HG03097 (cell line): ENCODE data around the gene KHSRP.

Source experiments
- ATAC-seq: cut with Tn5 transposase; IDR thresholded peaks from one replicate; pipeline ENCODE4 v1.9.1; 2021; ENCODE audit not compliant: unreplicated experiment, low FRiP score

Gene KHSRP, protein sequence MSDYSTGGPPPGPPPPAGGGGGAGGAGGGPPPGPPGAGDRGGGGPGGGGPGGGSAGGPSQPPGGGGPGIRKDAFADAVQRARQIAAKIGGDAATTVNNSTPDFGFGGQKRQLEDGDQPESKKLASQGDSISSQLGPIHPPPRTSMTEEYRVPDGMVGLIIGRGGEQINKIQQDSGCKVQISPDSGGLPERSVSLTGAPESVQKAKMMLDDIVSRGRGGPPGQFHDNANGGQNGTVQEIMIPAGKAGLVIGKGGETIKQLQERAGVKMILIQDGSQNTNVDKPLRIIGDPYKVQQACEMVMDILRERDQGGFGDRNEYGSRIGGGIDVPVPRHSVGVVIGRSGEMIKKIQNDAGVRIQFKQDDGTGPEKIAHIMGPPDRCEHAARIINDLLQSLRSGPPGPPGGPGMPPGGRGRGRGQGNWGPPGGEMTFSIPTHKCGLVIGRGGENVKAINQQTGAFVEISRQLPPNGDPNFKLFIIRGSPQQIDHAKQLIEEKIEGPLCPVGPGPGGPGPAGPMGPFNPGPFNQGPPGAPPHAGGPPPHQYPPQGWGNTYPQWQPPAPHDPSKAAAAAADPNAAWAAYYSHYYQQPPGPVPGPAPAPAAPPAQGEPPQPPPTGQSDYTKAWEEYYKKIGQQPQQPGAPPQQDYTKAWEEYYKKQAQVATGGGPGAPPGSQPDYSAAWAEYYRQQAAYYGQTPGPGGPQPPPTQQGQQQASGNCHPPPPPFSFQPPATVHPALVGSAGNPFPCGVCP

DNA sequence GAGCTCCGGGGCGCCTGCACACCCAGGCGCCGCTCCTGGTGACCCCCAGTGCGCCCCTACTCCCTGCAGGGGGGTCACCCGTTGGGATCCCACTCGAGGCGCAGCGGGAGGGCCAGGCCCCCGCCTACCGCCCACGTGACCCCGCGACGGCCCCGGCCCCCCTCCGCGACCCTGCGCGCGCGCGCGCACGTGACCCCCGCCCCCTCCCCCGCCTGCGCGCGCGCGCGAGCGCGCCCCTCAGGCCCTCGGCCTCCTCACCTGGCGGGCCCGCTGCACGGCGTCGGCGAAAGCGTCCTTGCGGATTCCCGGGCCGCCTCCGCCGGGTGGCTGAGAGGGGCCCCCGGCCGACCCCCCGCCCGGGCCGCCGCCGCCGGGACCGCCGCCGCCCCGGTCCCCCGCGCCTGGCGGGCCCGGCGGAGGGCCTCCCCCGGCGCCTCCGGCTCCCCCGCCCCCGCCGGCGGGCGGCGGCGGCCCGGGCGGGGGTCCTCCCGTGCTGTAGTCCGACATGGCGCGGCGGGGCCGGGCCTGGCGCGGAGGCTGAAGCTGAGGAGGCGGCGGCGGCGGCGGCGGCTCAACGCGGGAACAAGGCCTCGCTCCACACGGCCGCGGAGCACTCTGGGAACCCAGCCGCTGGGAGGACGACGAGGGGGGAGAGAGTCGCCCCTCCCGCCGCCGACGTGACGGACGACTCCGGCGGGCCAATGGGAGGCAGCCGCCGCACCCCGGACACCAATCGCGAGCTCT, at the start of gene KHSRP:
Gene KHSRP, minus strand, starts transcription at position 617 of the 744 bp plus-strand sequence. Its CDS starts 110 bp downstream, at position 507.
- ATAC-seq, result no peak

DNA sequence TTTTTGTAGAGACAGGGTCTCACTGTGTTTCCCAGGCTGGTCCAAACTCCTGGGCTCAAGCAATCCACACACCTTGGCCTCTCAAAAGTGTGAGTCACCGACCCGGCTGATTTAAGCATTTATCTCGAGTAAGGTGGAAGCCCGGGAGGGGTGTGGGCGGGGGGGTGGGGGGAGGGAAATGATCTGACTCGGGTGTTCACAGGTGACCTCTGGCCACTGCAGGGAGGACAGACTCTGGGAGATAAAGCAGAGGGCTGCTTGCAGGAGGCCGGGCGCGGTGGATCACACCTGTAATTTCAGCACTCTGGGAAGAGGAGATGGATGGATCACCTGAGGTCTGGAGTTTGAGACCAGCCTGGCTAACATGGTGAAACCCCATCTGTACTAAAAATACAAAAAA, 49.0 kb upstream of the KHSRP start:
- ATAC-seq, result no peak

- no peak for ATAC-seq
Observed at GRCh38 chr19:6472713-6473112, 48.1 kb upstream of the KHSRP start.

- ATAC-seq, result no peak
Observed at GRCh38 chr19:6471076-6471475, 46.5 kb upstream of the KHSRP start.

DNA sequence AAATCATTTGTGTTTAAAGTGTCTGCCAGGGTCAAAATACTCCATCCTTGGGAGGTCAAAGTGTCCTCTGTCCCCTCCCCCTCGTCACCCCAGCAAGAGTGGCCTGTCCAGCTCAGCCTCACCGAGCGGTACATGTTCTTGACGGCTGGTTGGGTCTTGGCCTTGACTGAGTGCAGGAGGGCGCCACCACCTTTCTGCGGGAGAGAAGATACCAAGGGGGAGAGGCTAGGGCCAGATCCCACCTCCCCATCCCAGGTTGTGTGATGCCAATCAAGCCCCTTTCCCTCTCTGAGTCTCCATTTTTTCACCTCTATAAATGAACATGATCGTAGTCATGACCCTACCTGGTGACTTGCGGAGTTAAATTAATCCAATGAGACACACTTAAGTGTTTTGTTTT, 45.6 kb upstream of the KHSRP start:
- ATAC-seq, result no peak

DNA sequence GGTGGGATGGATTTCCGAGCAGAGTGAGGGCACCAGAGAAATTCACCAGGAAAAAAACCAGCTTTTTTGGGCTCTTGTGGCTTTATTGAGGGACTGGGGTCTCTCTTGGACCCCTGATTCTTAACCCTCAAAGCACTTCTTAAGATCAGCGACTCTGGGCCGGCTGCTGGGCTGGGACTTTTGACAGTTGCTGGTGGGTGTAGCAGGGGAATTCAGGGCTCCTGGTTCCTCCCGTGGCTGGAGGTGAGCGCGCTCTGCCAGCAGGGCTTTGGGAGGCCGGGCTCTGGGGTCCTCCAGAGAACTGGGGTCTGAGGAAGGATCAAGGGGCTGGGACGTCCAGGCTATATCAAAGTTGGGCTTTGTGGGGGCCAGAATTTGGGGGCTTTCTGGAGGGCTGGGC, 42.8 kb upstream of the KHSRP start:
- no peak for ATAC-seq

GRCh38 chr19:6466526-6467248, 42.1 kb upstream of the KHSRP start:
- ATAC-seq, result no peak

- no peak for ATAC-seq
Observed at GRCh38 chr19:6465663-6466062, 41.1 kb upstream of the KHSRP start.

DNA sequence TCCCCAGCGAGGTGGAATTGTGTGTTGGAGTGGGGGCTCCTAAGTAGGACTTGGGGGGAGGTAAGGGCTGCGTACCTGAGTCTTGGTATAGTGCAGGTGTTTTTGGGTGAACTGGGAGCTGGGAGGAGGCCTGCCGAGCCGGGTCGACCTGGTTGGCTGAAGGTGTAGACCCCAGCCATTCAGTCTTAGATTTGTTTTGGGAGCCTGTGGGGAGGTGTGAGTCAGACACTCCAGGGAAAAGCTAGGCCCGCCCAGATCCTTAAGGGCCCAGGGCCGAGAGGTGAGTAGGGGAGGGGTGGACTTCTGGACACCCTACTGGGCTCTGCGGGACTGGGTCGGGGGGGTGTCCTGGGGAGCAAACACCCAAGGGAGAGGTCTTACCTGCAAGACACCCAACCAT, 40.4 kb upstream of the KHSRP start:
- ATAC-seq, result no peak

DNA sequence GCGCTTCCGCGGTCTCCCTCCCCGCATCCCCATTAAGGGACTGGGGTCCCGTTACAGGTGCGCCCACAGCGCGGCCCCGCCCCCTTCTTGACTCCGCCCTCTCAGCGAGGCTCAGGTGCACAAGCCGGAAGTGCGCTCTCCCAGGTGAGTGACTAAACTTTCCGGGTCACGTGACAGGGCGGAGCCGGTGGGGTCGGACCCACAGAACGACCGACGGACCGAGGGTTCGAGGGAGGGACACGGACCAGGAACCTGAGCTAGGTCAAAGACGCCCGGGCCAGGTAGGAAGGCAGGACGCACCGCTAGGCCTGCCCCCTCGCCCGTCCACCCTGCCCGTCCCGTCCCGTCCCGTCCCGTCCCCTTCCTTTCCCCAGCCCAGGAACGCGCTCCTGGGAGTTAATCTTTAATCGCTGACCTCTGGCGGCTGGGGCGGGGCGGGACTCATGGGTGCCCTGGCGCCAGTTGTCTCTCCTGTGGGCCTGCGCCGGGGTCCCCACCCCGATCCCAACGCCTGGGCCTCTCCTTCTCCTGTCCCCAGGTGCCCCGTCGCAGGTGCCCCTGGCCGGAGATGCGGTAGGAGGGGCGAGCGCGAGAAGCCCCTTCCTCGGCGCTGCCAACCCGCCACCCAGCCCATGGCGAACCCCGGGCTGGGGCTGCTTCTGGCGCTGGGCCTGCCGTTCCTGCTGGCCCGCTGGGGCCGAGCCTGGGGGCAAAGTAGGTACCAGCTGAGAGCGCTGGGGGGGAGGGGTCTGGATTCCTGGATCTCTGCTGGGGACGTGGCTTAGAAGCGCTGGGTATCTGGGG, 39.7 kb upstream of the KHSRP start, which contains the start of gene CRB3:
Gene CRB3, plus strand, starts transcription at position 202 of the 804 bp plus-strand sequence. Its CDS starts 431 bp downstream, at position 633.
- ATAC-seq, result no peak

- ATAC-seq, result peak; percentile 82
Observed at GRCh38 chr19:6460099-6460884, 35.7 kb upstream of the KHSRP start.

- peak; percentile 35 for ATAC-seq
Observed at GRCh38 chr19:6459262-6460098, 34.9 kb upstream of the KHSRP start, which contains the start of gene SLC25A23. Gene SLC25A23 (minus strand): TSS chr19:6459792. CDS start chr19:6459628, 164 bp downstream.

- ATAC-seq, result no peak
Observed at GRCh38 chr19:6458695-6459261, 34.2 kb upstream of the KHSRP start.

GRCh38 chr19:6457958-6458694, 33.5 kb upstream of the KHSRP start:
- no peak for ATAC-seq

DNA sequence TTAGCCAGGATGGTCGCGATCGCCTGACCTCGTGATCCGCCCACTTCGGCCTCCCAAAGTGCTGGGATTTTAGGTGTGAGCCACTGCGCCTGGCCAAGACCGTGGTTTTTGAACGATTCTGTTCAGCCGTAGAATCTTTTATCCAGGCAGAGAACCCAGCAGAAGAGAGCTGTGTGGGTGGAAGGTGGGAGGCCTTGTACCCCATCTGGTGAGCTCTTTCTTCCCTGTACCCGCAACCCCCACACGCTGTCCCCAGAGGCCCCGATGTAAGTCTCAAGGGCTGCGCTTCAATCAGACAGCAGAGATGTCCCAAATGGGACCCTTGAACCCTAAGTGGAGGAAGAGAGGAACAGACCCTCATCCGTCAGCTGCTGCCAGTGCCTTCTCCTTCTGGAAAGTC, 31.3 kb upstream of the KHSRP start:
- no peak for ATAC-seq

GRCh38 chr19:6453951-6454565, 29.4 kb upstream of the KHSRP start:
- ATAC-seq, result no peak
